ENCODE data around the gene UNC5C. TPM values are rescaled to one million over a fixed set of nuclear protein-coding genes. Genes with fewer than 3 reads are reported as not detected.

Gene UNC5C
- total RNA-seq, result not detected

DNA sequence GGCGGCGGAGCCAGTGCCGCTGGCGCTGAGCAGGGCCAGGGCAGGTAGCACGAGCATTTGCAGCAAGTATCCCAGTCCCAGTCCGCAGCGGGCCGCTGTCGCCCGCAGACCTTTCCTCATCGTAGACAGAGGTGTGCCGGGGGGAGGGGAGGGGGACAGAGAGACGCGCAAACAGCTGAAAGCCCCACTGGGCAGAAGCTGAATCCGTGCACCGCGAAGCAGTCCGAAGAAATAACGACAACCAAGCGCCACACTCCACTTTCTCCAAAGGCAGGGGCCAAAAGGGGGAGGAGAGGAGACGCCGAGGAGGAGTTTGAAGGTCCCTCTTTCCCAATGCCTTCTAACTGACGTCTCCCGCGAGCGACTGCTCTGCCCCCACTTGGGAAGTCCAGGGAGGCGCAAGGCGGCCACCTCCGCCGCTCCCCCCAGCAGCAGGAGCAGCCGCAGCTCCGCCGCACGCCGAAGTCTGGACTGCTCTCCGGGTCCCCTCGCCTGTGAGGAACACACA, at the start of gene UNC5C:
TSS of gene UNC5C (minus strand) at position 236 of the 508 bp plus-strand sequence.
- no peak within 1 kb of the TSS for H3K27ac Mint-ChIP-seq
- H3K4me3 Mint-ChIP-seq, result peak within 1 kb of the TSS; percentile 68
- no peaks in the 10 kb centered on the region for H3K9me3 Mint-ChIP-seq
- no peak for DNase-seq
- intact Hi-C loops (cut with micrococcal nuclease), result loop anchor here (10.0 kb wide), 1 partner anchor 384 kb away; no protein-coding TSS in a partner anchor
- no peaks in the 10 kb centered on the region for H3K36me3 Mint-ChIP-seq (ENCODE audit: low read depth)
- H3K27me3 Mint-ChIP-seq (ENCODE audit: low read depth), result peaks cover 44% of the 10 kb centered on the region
- H3K4me1 Mint-ChIP-seq (ENCODE audit: low read depth), result peaks cover 15% of the 10 kb centered on the region
- CTCF ChIA-PET, result interaction anchor here (0.6 kb wide), 1 partner anchor 108 kb away, joined by 3 read pairs; no protein-coding TSS in a partner anchor

- Mint-ChIP-seq H3K36me3 (ENCODE audit: low read depth) (no peaks in the 10 kb centered on the region), H3K4me3 (no peak overlapping the region), H3K27me3 (ENCODE audit: low read depth) (no peaks in the 10 kb centered on the region), H3K9me3 (peaks cover 2% of the 10 kb centered on the region), H3K4me1 (ENCODE audit: low read depth) (peaks cover 7% of the 10 kb centered on the region), H3K27ac (no peak overlapping the region)
- CTCF ChIA-PET, result no interaction called here
- DNase-seq, result no peak
- intact Hi-C loops (cut with micrococcal nuclease), result no loop called here
Observed at GRCh38 chr4:95596676-95597075, 47.9 kb upstream of the UNC5C start.

GRCh38 chr4:95594629-95595028, 45.9 kb upstream of the UNC5C start:
- Mint-ChIP-seq H3K36me3 (ENCODE audit: low read depth) (no peaks in the 10 kb centered on the region), H3K27me3 (ENCODE audit: low read depth) (no peaks in the 10 kb centered on the region), H3K4me3 (no peak overlapping the region), H3K9me3 (peaks cover 2% of the 10 kb centered on the region), H3K4me1 (ENCODE audit: low read depth) (no peaks in the 10 kb centered on the region), H3K27ac (no peak overlapping the region)
- CTCF ChIA-PET, result no interaction called here
- DNase-seq, result no peak
- intact Hi-C loops (cut with micrococcal nuclease), result no loop called here

DNA sequence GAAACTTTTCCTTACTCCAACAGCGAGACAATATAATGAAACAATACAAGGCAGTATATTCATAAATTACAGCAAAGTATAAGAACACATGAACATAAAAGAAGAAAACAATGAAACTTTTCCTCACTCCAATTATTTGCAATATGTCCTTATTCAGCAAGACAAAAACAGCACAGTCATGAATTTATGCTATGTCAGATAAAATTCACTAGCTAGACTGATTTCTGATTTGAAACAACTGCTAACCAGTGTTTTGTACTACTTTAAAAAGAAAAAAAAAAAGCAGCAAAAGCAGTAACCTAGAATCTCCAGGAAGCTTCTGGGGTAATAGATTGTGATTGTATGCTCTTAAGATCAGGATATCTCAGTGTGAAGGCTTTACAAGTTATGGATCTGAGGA, 45.2 kb upstream of the UNC5C start:
- Mint-ChIP-seq H3K27ac (no peak overlapping the region), H3K4me3 (no peak overlapping the region), H3K27me3 (ENCODE audit: low read depth) (no peaks in the 10 kb centered on the region), H3K36me3 (ENCODE audit: low read depth) (no peaks in the 10 kb centered on the region), H3K4me1 (ENCODE audit: low read depth) (no peaks in the 10 kb centered on the region), H3K9me3 (peaks cover 2% of the 10 kb centered on the region)
- intact Hi-C loops (cut with micrococcal nuclease), result no loop called here
- CTCF ChIA-PET, result no interaction called here
- DNase-seq, result no peak

DNA sequence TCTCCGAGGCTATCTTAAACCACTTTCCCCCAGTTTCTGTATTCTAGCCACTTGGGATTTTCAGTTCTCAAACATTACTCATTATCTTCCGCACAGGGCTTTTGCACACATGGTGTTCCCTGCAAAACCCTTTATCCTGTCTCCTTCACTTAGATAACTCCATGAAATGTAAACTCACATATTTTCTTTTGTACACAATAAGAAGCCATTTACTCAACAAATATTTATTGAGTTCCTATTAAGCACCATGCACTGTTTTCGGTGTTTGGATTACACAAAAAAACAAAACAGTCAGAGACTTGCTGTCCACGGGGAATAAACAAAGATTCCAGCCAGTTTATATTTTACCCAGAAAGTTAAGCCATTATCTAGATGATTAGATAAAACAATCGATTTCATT, 42.5 kb upstream of the UNC5C start:
- CTCF ChIA-PET, result no interaction called here
- Mint-ChIP-seq H3K27me3 (ENCODE audit: low read depth) (no peaks in the 10 kb centered on the region), H3K4me1 (ENCODE audit: low read depth) (no peaks in the 10 kb centered on the region), H3K36me3 (ENCODE audit: low read depth) (no peaks in the 10 kb centered on the region), H3K4me3 (no peak overlapping the region), H3K27ac (no peak overlapping the region), H3K9me3 (peaks cover 2% of the 10 kb centered on the region)
- intact Hi-C loops (cut with micrococcal nuclease), result no loop called here
- DNase-seq, result no peak

DNA sequence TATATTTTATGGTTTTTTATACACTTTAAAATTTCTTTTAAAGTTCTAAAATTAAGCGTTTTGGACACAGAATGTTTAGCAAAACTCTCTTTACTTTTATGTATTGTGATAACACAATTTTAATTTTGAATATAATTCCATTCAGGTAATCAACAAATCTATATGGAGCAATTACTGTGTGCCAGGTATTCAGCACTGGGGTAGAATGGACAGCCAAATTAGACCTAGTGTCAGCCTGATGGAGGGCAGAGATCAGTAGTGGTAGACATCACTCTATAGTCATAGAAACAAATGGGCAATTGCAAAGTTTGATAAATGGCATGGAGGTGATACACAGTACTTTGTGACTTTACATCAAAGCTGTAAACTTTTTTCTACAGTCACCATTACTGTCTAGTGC, 41.8 kb upstream of the UNC5C start:
- no peak for DNase-seq
- no peak overlapping the region for H3K27ac Mint-ChIP-seq
- no peaks in the 10 kb centered on the region for H3K4me1 Mint-ChIP-seq (ENCODE audit: low read depth)
- H3K27me3 Mint-ChIP-seq (ENCODE audit: low read depth), result peaks cover 2% of the 10 kb centered on the region
- peaks cover 2% of the 10 kb centered on the region for H3K9me3 Mint-ChIP-seq
- CTCF ChIA-PET, result no interaction called here
- intact Hi-C loops (cut with micrococcal nuclease), result no loop called here
- no peaks in the 10 kb centered on the region for H3K36me3 Mint-ChIP-seq (ENCODE audit: low read depth)
- H3K4me3 Mint-ChIP-seq, result no peak overlapping the region

DNA sequence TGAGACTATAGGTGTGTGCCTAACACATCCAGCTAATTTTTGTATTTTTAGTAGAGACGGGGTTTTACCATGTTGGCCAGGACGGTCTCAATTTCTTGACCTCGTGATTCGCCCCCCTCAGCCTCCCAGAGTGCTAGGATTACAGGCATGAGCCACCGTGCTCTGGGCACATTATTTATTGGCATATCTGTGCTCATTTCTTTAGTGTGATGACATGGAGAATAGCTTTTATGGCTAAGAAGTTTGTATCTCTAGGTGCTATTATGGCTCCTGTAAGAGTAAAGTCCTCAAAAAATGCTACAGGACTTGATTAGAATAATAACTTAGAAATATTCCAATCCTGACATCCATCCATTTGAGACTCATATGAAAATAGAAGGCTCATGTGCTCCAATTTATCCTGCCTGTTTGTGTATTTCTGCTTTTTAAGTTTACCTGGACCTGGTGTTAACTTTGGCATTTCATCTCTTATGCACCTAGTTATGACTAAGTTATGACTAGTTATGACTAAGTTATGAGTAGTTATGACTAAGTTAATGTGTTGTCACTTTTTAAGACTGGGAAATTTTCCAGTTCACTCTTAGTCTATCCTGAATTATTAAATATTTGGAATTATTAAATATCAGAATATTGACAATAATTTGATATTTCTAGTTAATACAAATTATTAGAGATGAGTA, 36.4 kb upstream of the UNC5C start:
- no peaks in the 10 kb centered on the region for H3K36me3 Mint-ChIP-seq (ENCODE audit: low read depth)
- no peak overlapping the region for H3K4me3 Mint-ChIP-seq
- intact Hi-C loops (cut with micrococcal nuclease), result no loop called here

GRCh38 chr4:95580226-95580625, 31.5 kb upstream of the UNC5C start:
- CTCF ChIA-PET, result no interaction called here
- intact Hi-C loops (cut with micrococcal nuclease), result no loop called here
- Mint-ChIP-seq H3K9me3 (peaks cover 20% of the 10 kb centered on the region), H3K27me3 (ENCODE audit: low read depth) (peaks cover 5% of the 10 kb centered on the region), H3K36me3 (ENCODE audit: low read depth) (no peaks in the 10 kb centered on the region), H3K4me1 (ENCODE audit: low read depth) (no peaks in the 10 kb centered on the region), H3K27ac (no peak overlapping the region), H3K4me3 (no peak overlapping the region)
- no peak for DNase-seq

More for the DNA sequence above, 36.4 kb upstream of the UNC5C start:
- Mint-ChIP-seq H3K9me3 (peaks cover 3% of the 10 kb centered on the region), H3K4me1 (ENCODE audit: low read depth) (no peaks in the 10 kb centered on the region), H3K27me3 (ENCODE audit: low read depth) (peaks cover 2% of the 10 kb centered on the region), H3K27ac (no peak overlapping the region)
- no peak for DNase-seq
- CTCF ChIA-PET, result interaction anchor here (1.2 kb wide), 1 partner anchor 38 kb away, joined by 3 read pairs; no protein-coding TSS in a partner anchor

- DNase-seq, result no peak
- intact Hi-C loops (cut with micrococcal nuclease), result no loop called here
- H3K27me3 Mint-ChIP-seq (ENCODE audit: low read depth), result peaks cover 6% of the 10 kb centered on the region
- no peaks in the 10 kb centered on the region for H3K4me1 Mint-ChIP-seq (ENCODE audit: low read depth)
- no peak overlapping the region for H3K27ac Mint-ChIP-seq
- CTCF ChIA-PET, result no interaction called here
- peaks cover 26% of the 10 kb centered on the region for H3K9me3 Mint-ChIP-seq
- H3K4me3 Mint-ChIP-seq, result no peak overlapping the region
- no peaks in the 10 kb centered on the region for H3K36me3 Mint-ChIP-seq (ENCODE audit: low read depth)
Observed at GRCh38 chr4:95572304-95572991, 23.7 kb upstream of the UNC5C start.

DNA sequence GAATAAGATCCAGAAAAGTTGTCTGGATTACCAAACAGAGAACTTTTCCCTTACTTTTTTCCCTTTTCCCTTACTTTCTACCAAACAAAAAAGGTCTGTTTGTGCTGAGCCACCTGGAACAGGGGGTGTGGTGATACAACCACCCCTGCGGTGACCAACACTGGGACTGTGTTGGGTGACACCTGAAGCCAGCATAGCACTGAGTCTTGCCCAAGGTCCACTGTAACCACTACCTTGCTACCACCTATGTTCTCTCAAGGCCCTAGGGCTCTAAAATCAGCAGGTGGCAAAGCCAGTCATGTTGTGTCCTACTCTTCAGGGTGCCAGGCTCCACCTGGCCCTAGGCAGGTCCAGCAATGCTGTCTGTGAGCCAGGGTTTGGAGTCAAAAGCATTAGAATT, 22.8 kb upstream of the UNC5C start:
- no peak for DNase-seq
- H3K27me3 Mint-ChIP-seq (ENCODE audit: low read depth), result peaks cover 6% of the 10 kb centered on the region
- H3K4me1 Mint-ChIP-seq (ENCODE audit: low read depth), result no peaks in the 10 kb centered on the region
- CTCF ChIA-PET, result no interaction called here
- H3K9me3 Mint-ChIP-seq, result peaks cover 26% of the 10 kb centered on the region
- H3K27ac Mint-ChIP-seq, result no peak overlapping the region
- no peaks in the 10 kb centered on the region for H3K36me3 Mint-ChIP-seq (ENCODE audit: low read depth)
- no peak overlapping the region for H3K4me3 Mint-ChIP-seq
- intact Hi-C loops (cut with micrococcal nuclease), result no loop called here

DNA sequence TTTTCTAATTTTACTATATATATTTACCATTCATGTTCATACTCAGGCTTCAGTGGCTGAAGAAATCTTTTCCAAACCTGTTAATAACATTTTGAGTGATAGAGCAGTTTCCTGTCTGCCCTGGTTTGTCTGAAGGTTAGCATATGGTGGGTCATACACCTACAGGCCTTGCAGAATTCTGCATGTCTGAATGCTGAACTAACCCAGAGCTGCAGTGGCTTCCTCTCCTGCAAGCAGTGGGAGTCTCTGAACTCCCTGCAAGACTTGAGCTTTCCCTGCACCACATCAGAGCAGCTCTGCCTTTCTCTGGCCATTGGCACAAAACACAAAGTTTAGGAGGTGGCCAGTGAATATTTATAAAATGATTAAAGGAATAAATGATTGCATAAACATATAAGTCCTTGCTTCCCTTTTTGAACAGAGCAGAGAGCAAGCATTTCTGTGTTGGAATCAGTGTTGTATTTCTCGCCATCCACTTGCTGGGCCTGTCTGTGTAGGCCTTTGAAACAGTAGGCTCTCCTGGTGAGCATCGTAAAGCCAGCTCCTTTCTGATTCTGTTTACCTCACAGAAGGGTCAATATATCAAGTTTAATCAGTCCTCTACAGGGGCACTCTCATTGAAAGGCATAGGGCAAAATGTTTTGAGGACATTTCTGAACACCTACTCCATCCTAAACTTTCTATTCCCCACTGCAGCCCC, 15.0 kb upstream of the UNC5C start:
- Mint-ChIP-seq H3K9me3 (no peaks in the 10 kb centered on the region), H3K4me3 (no peak overlapping the region), H3K27ac (no peak overlapping the region), H3K27me3 (ENCODE audit: low read depth) (no peaks in the 10 kb centered on the region), H3K36me3 (ENCODE audit: low read depth) (no peaks in the 10 kb centered on the region), H3K4me1 (ENCODE audit: low read depth) (no peaks in the 10 kb centered on the region)
- CTCF ChIA-PET, result no interaction called here
- DNase-seq, result no peak
- intact Hi-C loops (cut with micrococcal nuclease), result no loop called here

GRCh38 chr4:95560774-95561173, 12.0 kb upstream of the UNC5C start:
- no peaks in the 10 kb centered on the region for H3K27me3 Mint-ChIP-seq (ENCODE audit: low read depth)
- H3K4me3 Mint-ChIP-seq, result no peak overlapping the region
- H3K4me1 Mint-ChIP-seq (ENCODE audit: low read depth), result no peaks in the 10 kb centered on the region
- CTCF ChIA-PET, result no interaction called here
- no peaks in the 10 kb centered on the region for H3K9me3 Mint-ChIP-seq
- no peak for DNase-seq
- H3K27ac Mint-ChIP-seq, result no peak overlapping the region
- intact Hi-C loops (cut with micrococcal nuclease), result no loop called here
- H3K36me3 Mint-ChIP-seq (ENCODE audit: low read depth), result no peaks in the 10 kb centered on the region

Measured in activated naive CD4-positive, alpha-beta T cell treated with anti-CD3 and anti-CD28 coated beads for 36 hours (primary cell).